Activated naive CD8-positive, alpha-beta T cell treated with anti-CD3 and anti-CD28 coated beads, Interleukin-2, amount 50 U/mL, for 16 hours (primary cell): ENCODE results near the gene GTSE1.
A peak's percentile ranks its signal among the peaks of the same experiment; 100 is the strongest.
"Not testable (repeated sequence)": the region's sequence is repeated elsewhere in the genome, so short reads cannot be mapped to it uniquely, and the experiment has no call there.

ENCODE experiments used
- DNase-seq: peaks from one replicate; pipeline ENCODE4 v3.0.0-alpha.2; 2020; ENCODE audit warnings: low read depth, low spot score

GTSE1 gene, protein sequence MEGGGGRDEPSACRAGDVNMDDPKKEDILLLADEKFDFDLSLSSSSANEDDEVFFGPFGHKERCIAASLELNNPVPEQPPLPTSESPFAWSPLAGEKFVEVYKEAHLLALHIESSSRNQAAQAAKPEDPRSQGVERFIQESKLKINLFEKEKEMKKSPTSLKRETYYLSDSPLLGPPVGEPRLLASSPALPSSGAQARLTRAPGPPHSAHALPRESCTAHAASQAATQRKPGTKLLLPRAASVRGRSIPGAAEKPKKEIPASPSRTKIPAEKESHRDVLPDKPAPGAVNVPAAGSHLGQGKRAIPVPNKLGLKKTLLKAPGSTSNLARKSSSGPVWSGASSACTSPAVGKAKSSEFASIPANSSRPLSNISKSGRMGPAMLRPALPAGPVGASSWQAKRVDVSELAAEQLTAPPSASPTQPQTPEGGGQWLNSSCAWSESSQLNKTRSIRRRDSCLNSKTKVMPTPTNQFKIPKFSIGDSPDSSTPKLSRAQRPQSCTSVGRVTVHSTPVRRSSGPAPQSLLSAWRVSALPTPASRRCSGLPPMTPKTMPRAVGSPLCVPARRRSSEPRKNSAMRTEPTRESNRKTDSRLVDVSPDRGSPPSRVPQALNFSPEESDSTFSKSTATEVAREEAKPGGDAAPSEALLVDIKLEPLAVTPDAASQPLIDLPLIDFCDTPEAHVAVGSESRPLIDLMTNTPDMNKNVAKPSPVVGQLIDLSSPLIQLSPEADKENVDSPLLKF

DNA sequence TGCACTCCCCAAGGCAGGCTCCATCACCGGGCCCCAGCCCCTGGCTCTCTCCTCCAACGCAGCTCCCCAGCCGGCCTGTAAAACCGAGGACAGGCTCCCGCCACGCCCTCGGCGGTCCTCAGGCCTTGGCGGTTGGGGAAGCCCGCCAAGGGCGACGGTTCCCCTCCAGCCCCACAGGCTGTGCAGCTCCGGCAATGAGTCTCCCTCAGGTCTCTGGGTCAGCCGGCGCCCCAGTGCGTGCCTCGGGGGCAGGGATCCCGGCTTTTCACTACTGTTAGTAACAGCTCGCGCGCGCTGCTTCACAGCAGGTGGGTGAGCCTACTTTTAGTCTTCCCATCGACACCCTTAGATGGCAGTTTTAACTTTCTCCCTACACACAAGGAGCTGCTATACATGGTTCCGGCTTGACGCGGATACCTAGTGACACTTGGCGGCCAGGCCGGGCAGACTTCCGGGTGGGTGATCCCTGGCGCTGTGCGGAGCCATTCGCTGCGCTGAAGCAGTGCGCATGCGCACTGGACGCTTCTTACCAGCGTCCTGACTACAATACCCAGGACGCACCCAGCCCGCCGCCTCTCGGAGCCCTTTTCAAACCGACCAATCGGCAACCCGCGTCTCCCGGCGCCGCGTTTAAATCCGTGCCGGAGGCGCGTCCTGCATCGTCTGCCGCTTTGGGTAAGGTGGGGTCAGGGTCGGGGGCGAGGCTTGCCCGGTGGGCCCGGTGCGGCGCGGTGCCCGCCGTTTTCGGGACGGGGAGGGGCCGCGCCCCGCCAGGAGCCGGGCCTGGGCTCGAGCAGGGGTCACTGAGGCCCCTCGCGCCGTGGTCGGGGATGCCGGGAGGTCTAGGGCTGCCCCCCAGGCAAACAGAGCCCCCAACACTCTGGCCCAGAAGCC, at the start of gene GTSE1:
Gene GTSE1, plus strand, starts transcription at position 614 of the 894 bp plus-strand sequence. CDS start 531 bp downstream, outside the sequence.
- peak; percentile 92 for DNase-seq

DNA sequence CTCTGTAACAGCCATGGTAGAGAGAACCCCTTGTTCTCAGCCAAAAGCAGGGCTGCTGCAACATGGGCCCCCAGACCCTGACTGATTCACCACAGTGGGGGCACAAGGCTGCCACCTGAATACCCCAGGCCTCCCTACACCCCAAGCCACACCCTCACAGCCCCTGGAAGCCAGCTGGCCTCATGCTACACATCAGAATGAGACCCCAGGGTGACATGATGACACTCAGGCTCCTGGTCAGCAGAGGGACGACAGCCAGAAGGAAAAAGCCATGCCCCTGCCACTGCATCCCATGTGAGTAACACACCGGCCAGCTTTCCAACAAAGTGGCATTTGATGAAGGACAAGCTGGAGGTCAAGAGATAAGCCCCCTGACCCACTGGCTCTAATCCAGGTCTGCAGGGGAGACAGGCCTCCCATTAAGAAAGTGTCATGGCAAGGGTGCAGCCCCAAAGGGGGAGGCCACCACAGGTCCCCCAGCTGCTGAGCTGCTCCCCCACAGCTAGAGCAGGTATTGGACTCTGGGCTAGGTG, 49.2 kb upstream of the GTSE1 start:
- no peak for DNase-seq

DNA sequence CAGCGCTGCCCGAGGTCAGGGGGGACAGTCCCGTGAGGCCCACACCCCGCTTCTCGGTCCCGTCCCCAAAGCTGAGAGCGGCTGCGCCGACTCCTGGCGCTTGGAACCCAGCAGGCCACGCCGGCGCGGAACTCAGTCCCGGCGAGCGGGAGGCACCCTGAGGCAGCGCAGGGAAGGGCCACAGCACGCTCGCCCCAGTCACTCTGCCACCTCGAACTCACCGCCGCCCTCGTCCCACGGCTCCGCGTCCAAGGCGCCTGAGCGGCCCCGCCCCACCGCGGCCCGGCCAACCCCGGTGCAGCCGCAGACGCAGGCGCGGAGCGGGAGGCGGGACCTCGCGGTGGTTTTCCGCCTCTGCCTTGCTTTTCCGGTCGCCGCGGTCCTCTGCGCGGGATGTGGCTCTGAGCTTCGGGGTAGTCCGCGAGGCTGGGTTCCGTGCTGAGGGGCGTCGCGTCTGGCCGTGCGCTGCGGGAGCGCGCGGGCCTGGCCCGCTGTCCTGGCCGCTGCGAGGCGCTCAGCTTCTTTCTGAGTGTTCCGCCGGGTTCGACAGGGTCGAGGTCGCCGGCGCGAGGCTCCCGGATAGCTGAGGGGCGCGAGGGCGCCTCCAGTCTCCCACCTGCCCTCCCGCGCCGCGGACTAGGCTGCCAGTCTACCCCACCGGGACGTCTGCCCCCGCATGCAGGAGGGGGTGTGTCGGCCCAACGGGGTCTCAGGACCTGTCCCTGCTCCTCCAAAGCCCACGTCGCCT, 46.5 kb upstream of the GTSE1 start, which contains the start of gene CDPF1:
Gene CDPF1, minus strand, starts transcription at position 259 of the 748 bp plus-strand sequence. CDS start 2,009 bp downstream, outside the sequence.
- peak; percentile 87 for DNase-seq

DNA sequence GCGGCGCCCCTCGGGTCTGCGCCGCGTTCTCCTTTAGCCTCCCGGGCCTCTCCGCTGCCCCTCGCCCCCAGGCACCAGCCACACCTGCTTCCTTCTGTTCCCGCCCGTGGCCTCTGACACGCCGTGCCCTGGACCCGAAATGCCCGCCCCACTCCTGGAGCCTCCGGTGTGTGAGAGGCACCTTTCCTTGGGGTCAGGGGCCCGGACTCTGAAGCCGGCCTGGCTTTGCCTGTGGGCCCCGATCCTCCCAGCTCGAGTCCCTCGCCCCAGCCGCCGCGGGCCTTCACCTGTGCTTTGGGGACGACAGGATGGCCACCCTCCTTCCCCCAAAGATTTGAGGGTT, 45.9 kb upstream of the GTSE1 start:
- no peak for DNase-seq

DNA sequence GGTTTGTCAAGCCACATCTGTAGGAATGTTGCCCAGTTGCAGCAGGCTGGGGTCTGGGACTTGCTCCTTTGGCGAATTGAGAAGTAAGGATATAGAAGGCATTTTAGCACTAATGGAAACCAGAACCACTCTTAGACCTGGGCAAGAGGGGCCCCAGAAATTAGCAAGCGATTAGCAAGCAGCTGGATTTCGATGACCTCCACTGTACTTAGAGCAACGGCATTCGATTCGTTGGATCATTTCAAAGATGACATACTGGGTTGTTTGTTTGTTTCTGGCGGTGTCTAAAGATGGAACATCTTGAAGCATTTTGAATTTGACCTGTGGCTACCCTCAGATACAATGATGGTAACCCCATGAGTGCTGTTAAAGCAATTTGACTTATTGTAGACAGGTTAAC, 45.4 kb upstream of the GTSE1 start:
- DNase-seq, result no peak

DNA sequence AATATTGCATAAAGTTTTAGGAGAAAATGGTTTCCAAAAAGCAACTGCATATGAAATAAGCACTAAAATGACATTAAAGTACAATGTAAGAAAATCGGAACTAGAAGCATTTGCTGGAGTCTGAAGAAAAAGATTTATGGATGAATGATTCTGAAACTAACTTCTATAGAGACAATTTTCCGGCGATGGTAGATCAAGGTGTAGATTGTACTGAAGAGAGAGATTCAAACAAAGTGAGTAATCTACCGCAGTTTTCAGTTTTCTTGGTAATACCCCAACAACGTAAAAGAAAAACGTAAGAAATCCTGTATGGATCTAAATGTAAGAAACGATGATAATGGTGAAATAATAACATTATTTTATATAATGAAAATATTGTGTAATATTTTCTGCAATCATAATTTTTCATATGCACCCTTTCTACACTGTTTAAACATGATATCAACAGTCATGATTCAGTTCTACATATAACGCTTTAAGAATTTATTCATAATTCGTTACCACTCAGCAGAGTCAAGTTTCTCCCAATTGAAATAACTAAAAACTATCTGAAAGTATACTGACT, 44.8 kb upstream of the GTSE1 start:
- DNase-seq, result no peak

DNA sequence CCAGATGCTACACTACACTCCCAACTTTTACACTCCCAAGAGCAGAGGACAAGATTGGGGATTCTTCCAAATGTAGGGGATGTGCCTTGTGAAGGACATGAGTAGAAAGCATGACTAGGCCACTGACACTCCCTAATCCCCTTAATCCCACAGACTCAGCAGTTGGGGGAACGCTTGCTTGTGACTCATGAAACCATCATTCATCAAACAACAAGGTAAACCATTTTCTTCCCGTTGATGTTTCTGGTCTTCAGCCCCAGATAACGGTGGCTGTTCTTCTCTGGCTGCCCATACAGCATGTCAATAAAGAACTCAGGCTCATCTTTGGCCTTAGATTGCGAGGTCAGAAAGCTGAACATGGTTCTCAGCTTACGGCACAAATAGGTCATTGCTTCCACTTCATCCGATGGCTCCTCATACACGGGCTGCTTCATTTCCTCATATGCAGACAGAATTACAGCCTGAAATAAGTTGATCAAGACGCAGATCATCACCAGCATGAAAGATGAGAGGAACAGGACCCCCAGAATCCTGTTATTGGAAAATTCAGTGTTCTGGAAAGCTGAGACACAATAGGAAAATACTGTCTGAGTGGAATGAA, 40.2 kb upstream of the GTSE1 start:
- no peak for DNase-seq

DNA sequence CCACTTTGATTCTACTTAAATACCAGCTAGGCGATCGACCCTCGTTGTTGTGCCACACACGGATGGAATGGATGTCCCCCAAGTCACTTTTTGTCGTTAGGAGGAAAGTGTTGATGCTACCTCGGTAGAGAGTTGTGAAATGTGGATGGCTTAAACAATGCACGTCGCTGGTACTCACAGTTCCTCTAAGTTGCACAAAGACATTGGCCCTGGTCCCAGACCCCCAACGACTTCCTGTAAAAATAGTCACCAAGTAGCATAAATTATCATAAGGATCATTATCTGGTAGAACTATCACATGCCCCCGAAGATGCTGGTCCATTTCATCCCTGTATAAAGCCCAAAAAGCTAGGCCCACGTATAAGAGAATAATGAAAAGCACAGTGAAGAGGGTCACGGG, 37.3 kb upstream of the GTSE1 start:
- DNase-seq, result no peak

DNA sequence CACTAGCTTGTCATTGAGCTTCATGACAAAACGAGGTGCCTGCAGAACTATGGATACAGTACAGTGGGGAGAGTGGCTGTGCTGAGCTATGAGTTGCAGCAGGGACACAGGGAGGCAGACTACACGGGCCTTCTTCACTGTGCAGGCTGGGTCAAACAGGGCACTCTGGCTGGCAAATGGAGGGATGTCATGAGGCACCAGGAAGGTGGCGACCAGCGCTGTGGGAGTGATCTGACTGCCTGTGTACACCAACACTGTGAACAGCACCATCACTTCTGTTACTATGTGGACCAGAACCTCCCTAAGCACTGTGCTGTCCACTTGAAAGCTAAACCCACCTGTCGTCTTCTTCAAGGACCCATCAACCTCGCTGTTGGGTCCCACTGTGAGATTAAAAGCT, 36.6 kb upstream of the GTSE1 start:
- no peak for DNase-seq

DNA sequence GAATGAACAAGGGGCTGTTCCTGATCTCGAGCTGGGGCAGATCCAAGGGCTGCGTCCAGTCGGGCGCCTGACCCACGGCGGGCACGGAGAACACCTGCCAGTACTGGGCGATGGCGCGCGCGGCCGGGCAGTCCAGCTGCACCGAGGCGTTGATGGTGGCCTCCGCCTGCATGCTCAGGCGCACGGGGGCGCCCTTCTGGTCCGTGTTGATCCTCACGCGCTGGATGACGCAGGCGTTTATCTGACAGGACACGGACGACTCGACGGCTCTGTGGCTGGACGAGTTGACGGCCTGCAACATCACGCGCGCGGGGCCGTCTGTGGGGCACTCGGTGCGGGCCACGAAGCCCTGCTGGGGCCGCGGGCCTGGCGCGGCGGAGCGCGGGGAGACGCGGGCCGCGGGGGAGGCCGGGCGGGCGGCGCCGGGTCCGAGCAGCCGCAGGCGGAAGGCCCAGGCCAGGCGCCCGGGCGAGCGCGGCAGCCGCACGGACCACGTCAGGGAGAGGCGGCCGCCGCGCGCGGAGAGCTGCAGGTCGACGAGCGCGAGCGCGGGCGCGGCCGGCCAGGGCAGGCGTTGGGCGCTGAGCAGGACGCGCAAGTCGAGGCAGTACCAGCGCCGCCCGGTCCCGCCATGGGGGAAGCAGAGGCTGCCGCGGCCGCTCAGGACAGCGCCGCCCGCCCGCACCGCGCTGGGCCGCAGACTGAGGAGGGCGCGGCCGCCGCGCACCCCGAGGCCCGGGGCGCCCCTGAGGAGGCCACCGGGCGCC, 34.0 kb upstream of the GTSE1 start:
- DNase-seq, result no peak

DNA sequence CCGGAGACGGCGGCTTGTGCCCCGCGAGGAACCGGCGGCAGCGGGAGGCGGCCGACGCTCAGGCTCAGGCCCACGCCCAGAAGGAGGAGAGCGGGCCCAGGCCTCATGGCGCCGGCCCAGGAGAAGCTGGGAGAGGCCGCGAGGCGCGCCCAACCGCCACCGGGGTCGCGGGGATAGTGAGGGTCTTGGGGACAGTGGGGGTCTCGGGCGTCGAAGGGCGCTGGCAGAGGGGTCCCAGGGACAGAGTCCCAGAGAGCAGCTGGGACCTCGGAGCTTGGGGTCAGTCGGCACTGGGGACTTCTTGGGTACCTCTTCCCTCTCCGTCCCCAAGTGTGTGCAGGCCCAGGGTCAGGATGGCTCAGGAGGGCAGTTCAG, 33.5 kb upstream of the GTSE1 start, which contains the start of gene PKDREJ:
Gene PKDREJ, minus strand, starts transcription at position 128 of the 375 bp plus-strand sequence. Its CDS starts 21 bp downstream, at position 107.
- no peak for DNase-seq

DNA sequence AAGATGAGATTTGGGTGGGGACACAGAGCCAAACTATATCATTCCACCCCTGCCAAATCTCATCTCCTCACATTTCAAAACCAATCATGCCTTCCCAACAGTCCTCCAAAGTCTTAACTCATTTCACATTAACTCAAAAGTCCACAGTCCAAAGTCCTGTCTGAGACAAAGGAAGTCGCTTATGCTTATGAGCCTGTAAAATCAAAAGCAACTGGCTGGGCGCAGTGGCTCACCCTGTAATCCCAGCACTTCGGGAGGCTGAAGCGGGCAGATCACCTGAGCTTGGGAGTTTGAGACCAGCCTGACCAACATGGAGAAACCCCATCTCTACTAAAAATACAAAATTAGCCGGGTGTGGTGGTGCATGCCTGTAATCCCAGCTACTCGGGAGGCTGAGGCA, 32.1 kb upstream of the GTSE1 start:
- not testable (repeated sequence) for DNase-seq

DNA sequence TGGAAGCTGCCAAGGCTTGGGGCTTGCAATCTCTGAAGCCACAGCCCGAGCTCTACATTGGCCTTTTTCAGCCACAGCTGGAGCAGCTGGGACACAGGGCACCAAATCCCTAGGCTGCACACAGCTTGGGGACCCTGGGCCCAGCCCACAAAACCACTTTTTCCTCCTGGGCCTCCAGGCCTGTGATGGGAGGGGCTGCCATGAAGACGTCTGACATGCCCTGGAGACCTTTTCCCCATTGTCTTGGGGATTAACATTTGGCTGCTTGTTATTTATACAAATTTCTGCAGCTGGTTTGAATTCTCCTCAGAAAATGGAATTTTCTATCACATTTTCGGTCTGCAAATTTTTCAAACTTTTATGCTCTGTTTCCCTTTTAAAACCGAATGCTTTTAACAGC, 31.0 kb upstream of the GTSE1 start:
- not testable (repeated sequence) for DNase-seq

DNA sequence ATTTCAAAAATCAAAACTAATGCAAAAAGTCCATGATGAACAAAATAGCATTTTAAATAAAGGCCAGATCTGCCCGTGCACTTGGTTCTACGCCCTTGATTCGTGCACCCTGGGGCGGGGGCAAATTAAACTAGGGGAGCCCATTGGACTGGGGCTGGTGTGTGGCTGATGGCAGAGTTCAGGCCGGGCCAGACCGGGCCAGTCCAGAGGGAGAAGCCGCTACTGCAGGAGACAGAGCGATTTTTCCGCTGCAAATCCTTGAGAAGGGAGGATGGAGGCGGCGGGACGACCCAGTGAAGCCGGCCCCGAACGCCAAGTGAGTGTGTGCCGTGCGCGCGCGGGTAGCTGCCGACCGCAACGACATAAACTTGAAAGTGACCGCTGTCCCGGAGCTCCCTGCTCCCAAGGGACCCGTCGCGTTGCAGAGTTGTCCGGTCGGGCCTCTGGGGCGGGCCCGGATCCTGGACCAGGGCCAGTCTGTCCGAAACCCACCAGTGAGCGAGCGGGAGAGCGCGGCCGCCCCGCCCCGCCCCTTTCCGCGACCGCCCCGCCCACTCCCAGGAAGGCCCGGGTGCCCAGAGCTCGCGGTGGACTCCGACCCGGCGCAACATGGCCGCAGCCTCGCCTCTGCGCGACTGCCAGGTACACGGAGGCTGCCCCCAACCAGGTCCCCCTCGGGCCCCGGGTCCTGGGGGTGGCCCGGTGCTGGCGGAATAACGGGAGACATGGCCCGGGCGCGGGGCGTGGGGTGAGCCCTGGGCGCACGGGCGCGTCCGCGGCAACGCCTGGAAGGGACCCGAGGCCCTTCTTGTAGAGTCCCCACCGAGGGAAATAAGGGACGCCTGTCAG, 29.0 kb upstream of the GTSE1 start, which contains the start of gene TTC38:
Gene TTC38, plus strand, starts transcription at position 578 of the 849 bp plus-strand sequence. Its CDS starts 32 bp downstream, at position 610.
- DNase-seq, result no peak

DNA sequence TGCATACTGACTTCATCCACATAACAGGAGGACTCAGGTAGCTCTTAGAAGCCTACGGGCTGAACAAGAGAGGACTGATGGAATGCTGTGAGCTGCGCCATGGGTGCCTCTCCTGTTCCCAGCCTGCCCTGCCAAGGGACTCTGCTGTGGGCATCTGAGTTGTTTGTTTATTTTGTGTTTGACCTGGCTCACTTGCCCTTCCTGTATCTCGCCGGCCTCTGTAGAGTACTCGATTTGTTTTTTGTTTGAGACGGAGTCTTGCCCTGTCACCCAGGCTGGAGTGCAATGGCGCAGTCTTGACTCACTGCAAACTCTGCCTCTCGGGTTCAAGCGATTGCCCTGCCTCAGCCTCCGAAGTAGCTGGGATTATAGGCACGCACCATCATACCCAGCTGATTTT, 27.1 kb upstream of the GTSE1 start:
- DNase-seq, result no peak

DNA sequence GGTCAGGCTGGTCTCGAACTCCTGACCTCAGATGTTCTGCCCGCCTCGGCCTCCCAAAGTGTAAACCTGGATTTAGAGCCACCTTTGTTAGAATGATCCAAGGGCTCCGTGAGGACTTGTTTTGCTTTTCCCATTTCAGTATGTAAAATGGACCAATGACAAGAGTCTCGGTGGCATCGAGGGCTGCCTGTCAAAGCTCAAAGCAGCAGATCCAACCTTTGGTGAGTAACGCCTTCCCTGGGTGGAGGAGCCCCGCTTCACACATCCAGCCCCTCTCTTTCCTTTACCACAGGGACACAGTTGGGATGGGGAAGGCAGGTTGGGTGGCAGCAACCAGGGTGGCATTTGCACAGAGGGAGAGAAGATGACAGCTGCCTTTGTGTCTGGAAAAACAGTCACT, 24.5 kb upstream of the GTSE1 start:
- no peak for DNase-seq

DNA sequence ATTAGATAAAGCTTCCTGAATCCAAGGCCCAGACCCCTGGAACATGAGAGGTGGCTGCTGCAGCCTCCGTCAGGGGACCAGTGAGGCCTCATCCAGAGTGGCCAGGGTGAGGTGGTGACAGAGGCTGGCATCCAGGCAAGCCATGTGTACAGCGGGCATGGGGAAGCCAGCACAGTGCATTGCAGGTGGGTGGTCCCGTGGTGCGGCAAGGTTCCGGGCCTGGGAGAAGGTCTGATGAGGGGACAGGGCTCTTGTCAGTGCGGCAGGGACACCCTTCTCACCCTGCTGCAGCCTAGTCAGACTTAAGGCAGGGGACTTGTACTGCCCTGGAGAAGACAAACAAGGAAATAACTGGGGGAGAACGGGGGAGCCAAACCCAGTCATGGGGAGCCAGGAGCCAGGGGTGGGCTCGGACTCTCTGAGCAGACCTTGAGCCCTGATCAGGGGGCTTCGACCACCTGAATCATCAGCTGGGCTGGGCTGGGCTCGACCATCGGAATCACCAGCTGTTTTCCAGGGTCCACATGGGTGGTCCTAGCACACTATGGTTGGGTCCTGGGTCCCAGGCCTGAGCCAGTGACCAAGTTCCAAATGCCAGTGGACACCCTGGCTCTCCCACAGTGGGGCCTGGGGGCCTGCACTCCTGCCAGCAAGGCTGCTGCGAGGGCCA, 23.8 kb upstream of the GTSE1 start:
- no peak for DNase-seq
